Measurements from ENCODE around the gene TNFSF15.

GRCh38 chr9:114787214-114787613 lies 18.6 kb downstream of the TNFSF15 start:
- TF ChIP-seq ZNF70 (CRISPR knock-in tag; IDR thresholded peaks at IDR 0.05) (no peak), TOX (CRISPR knock-in tag; IDR thresholded peaks at IDR 0.05; ENCODE audit: borderline replicate concordance) (no peak), ZNF565 (CRISPR knock-in tag; conservative IDR thresholded peaks at IDR 0.05; ENCODE audit: low read depth) (no peak), GLIS3 (CRISPR knock-in tag; IDR thresholded peaks at IDR 0.05) (no peak), PPARA (CRISPR knock-in tag; IDR thresholded peaks at IDR 0.05; ENCODE audit: borderline replicate concordance) (no peak), CSRNP3 (CRISPR knock-in tag; IDR thresholded peaks at IDR 0.05) (no peak), OSR1 (CRISPR knock-in tag; IDR thresholded peaks at IDR 0.05) (no peak)

Data from SK-N-SH treated with all-trans-retinoic acid at 6 μM for 48 hours (cell line).